WTC11 (cell line): ENCODE results near the gene PPP1R36. TPM values are rescaled to one million over a fixed set of nuclear protein-coding genes. Genes with fewer than 3 reads are reported as not detected.

ENCODE experiments used
- ATAC-seq: fragments of 200-7000 bp; cut with Tn5 transposase; 2 replicates; pipeline ENCODE4 v1.10.0; 2021; ENCODE audit warnings: mild to moderate bottlenecking, moderate library complexity
- Bru-seq: library from RNA; stranded (reverse); fragments of 400-500 nt; gene quantifications from one replicate; lab custom pipeline; 2021; lab: Mats Ljungman, UMichigan
- CTCF ChIA-PET: fragments of 300-600 bp; sonication (Branson Sonifier 250); formaldehyde crosslinking; loops from one replicate; lab custom pipeline; 2021; ENCODE audit warnings: antibody characterized with exemption; lab: Charles Lee
- POLR2A ChIA-PET: fragments of 350-600 bp; sonication (Branson Sonifier 250); formaldehyde crosslinking; loops from one replicate; lab custom pipeline; 2021; ENCODE audit warnings: antibody characterized with exemption; lab: Charles Lee
- DNase-seq: peaks from one replicate; pipeline ENCODE4 v3.0.0; 2021; ENCODE audit warnings: low spot score
- H3K27ac Mint-ChIP-seq: 2 replicates; pipeline ENCODE4 v1.8.0; 2021; ENCODE audit warnings: mixed read lengths
- H3K27me3 Mint-ChIP-seq: 2 replicates; pipeline ENCODE4 v1.8.0; 2021; ENCODE audit warnings: low read depth, mild to moderate bottlenecking, moderate library complexity, mixed read lengths
- H3K36me3 Mint-ChIP-seq: 2 replicates; pipeline ENCODE4 v1.8.0; 2021; ENCODE audit warnings: mixed read lengths
- H3K4me1 Mint-ChIP-seq: 2 replicates; pipeline ENCODE4 v1.8.0; 2022; ENCODE audit warnings: mixed read lengths
- H3K4me3 Mint-ChIP-seq: 2 replicates; pipeline ENCODE4 v1.8.0; 2021; ENCODE audit warnings: mild to moderate bottlenecking, moderate library complexity, mixed read lengths
- H3K9me3 Mint-ChIP-seq: 2 replicates; pipeline ENCODE4 v1.8.0; 2021; ENCODE audit warnings: mixed read lengths
- CREB1 ChIP-seq: sonication (generic); formaldehyde crosslinking; IDR thresholded peaks from 2 replicates; pipeline ENCODE4 v1.8.0; 2023; ENCODE audit warnings: mild to moderate bottlenecking, missing genetic modification reagents
- CREM ChIP-seq: sonication (generic); formaldehyde crosslinking; IDR thresholded peaks from 2 replicates; pipeline ENCODE4 v1.8.1; 2022; ENCODE audit warnings: mild to moderate bottlenecking, missing genetic modification reagents, moderate library complexity
- E2F5 ChIP-seq: sonication (generic); formaldehyde crosslinking; IDR thresholded peaks from 2 replicates; pipeline ENCODE4 v1.8.1; 2022; ENCODE audit warnings: mild to moderate bottlenecking, moderate library complexity, missing genetic modification reagents
- ELF4 ChIP-seq: sonication (generic); formaldehyde crosslinking; IDR thresholded peaks from 2 replicates; pipeline ENCODE4 v1.8.1; 2022; ENCODE audit warnings: low read depth, mild to moderate bottlenecking, moderate library complexity, missing genetic modification reagents
- ERG ChIP-seq: fragments of 250-450 bp; sonication (Bioruptor Pico); IDR thresholded peaks from 2 replicates; pipeline ENCODE4 v1.8.0; 2021; ENCODE audit warnings: mild to moderate bottlenecking
- ETV6 ChIP-seq: sonication (generic); formaldehyde crosslinking; IDR thresholded peaks from 2 replicates; pipeline ENCODE4 v1.8.1; 2022; ENCODE audit warnings: mild to moderate bottlenecking, missing genetic modification reagents
- FOXJ3 ChIP-seq: sonication (generic); formaldehyde crosslinking; IDR thresholded peaks from 2 replicates; pipeline ENCODE4 v1.9.0; 2021; ENCODE audit warnings: missing genetic modification reagents, mild to moderate bottlenecking, borderline replicate concordance
- GTF2I ChIP-seq: fragments of 250-450 bp; sonication (Bioruptor Pico); conservative IDR thresholded peaks from 2 replicates; pipeline ENCODE4 v1.4.0; 2021; ENCODE audit warnings: mild to moderate bottlenecking
- HMGXB4 ChIP-seq: sonication (generic); formaldehyde crosslinking; IDR thresholded peaks from 2 replicates; pipeline ENCODE4 v1.8.1; 2023; ENCODE audit warnings: mild to moderate bottlenecking, moderate library complexity, missing genetic modification reagents
- IRF2 ChIP-seq: sonication (generic); formaldehyde crosslinking; IDR thresholded peaks from 2 replicates; pipeline ENCODE4 v1.8.0; 2022; ENCODE audit warnings: low read depth, missing genetic modification reagents, borderline replicate concordance
- PRDM15 ChIP-seq: sonication (generic); formaldehyde crosslinking; IDR thresholded peaks from 2 replicates; pipeline ENCODE4 v1.8.0; 2022; ENCODE audit warnings: missing genetic modification reagents
- PRRX2 ChIP-seq: fragments of 250-450 bp; sonication (Bioruptor Pico); IDR thresholded peaks from 2 replicates; pipeline ENCODE4 v1.8.0; 2021; ENCODE audit warnings: mild to moderate bottlenecking
- TP53 ChIP-seq: sonication (generic); formaldehyde crosslinking; IDR thresholded peaks from 2 replicates; pipeline ENCODE4 v1.8.1; 2023; ENCODE audit warnings: mild to moderate bottlenecking, missing genetic modification reagents
- ZNF423 ChIP-seq: fragments of 250-450 bp; sonication (Bioruptor Pico); IDR thresholded peaks from 2 replicates; pipeline ENCODE4 v2.1.2; 2022; ENCODE audit warnings: mild to moderate bottlenecking, moderate library complexity
- long read RNA-seq, 3 experiments: library from RNA in 1 of 3; library from capped mRNA in 1 of 3; library from polyadenylated mRNA in 1 of 3; unstranded in 2 of 3; stranded (forward) in 1 of 3; transcript quantifications; one replicate each; pipeline ENCODE4 v2.0.0, GENCODE V29; 2021
- total RNA-seq: library from RNA; stranded (reverse); gene quantifications from 3 replicates; pipeline ENCODE4 v1.2.3, GENCODE V29; 2021
- TF ChIP-seq, protein P1 (sequence below): sonication (generic); formaldehyde crosslinking; IDR thresholded peaks from 2 replicates; pipeline ENCODE4 v1.8.0; 2022; ENCODE audit warnings: mild to moderate bottlenecking, missing genetic modification reagents
- TF ChIP-seq, protein P2 (sequence below): sonication (generic); formaldehyde crosslinking; IDR thresholded peaks from 2 replicates; pipeline ENCODE4 v1.8.1; 2022; ENCODE audit warnings: missing genetic modification reagents, borderline replicate concordance
- TF ChIP-seq, protein P3 (sequence below): sonication (generic); formaldehyde crosslinking; IDR thresholded peaks from 2 replicates; pipeline ENCODE4 v1.8.1; 2023; ENCODE audit warnings: mild to moderate bottlenecking, missing genetic modification reagents
- TF ChIP-seq, protein P4 (sequence below): sonication (generic); formaldehyde crosslinking; IDR thresholded peaks from 2 replicates; pipeline ENCODE4 v1.8.1; 2023; ENCODE audit warnings: mild to moderate bottlenecking, missing genetic modification reagents

PPP1R36 gene, protein sequence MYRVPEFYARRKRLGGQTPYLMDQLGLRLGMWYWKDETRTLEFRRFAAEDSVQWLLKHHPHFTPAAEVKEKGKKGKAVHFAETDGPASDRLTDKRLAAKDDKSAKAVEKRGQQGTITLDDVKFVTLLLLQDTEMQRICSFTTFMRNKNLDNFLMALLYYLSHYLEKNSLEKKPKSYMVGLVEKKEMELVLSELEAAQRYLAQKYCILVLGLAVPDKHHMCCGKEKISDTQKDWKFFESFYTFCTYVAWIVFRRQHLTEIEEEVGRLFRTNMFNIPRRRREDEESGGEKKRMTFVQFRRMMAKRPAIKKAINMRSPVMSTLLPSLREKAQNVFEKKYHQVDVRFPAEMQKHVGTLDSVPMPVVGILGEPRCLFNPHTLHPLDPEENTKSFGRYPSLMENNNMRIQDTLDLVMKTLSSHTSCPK
- total RNA-seq = 0.55 to 0.70 TPM (median 0.64 TPM) in 3 replicates
- Bru-seq, nascent RNA = percentile 26 among the genes with signal in this experiment
- long read RNA-seq, experiment 1, partial matches to known transcripts = 0 of 2 reads
- long read RNA-seq, experiment 1, other reads (novel, unspliced or antisense) = 2 of 2 reads
- long read RNA-seq, experiment 2, partial matches to known transcripts = 0 of 1 reads
- long read RNA-seq, experiment 2, other reads (novel, unspliced or antisense) = 0 of 1 reads
- long read RNA-seq, experiment 3, partial matches to known transcripts = 0 of 2 reads
- long read RNA-seq, experiment 3, other reads (novel, unspliced or antisense) = 1 of 2 reads

DNA sequence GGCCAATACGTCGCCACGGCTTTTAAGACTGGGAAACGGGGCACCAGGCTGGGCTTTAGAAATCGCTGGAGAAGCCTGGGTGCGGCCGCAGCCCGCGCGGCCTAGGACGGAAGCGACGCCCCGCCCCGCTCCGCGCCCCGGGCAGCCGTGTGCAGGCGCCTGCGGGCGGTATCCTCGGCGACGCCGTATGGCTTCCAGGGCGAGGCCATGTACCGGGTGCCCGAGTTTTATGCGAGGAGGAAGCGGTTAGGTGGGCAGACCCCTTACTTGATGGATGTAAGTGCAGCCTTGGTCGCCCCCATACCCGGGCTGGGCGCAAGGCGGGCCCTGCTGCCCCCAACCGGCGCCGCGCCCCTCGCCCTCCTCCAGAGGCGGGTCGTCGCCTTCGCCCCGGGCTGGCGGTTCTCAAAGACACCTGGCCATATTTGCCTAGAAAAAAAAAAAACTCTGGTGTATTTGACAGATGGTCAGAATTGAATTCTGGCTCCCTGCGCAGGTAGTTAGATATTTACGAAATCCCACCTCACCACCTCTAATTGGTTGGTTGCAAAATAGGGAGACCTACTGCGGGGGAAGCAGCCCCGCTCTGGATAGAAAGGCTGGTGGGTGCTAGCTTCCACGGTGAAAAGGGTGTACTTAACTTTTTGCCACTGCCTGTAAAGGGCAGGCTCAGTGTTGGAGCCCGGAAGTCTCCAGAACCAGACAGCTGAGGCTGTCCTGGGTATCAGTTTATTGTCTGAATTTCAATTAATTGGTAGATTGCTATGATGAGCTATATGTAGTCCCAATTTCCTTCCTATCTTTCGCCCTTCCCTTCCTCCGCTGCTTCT lies at the start of gene PPP1R36:
PPP1R36 (plus strand) TSS at position 171 of the 830 bp plus-strand sequence; CDS start at position 208, 37 bp downstream.
- Mint-ChIP-seq H3K9me3 (no peaks in the 10 kb centered on the region), H3K27me3 (peaks cover 31% of the 10 kb centered on the region), H3K27ac (no peak within 1 kb of the TSS), H3K36me3 (no peaks in the 10 kb centered on the region; the same call in 1 of the 2 replicates), H3K4me1 (peaks cover 28% of the 10 kb centered on the region), H3K4me3 (peak within 1 kb of the TSS; percentile 62)
- peak; percentile 40 for DNase-seq
- POLR2A ChIA-PET = interaction anchor here (1.0 kb wide), 1 partner anchor 10 kb away, joined by 3 read pairs; the partner anchor contains the start of gene HSPA2
- CTCF ChIA-PET = interaction anchor here (0.8 to 1.8 kb wide), 2 partner anchors 10 to 86 kb away, joined by 6 to 7 read pairs; partner anchors contain the start of gene HSPA2
- ATAC-seq = peak; percentile 89
- TF ChIP-seq CREB1 (no peak), ERG (CRISPR knock-in tag) (no peak), TP53 (CRISPR knock-in tag) (peak; percentile 81; the same call in 1 of the 2 replicates), E2F5 (CRISPR knock-in tag) (peak; percentile 54; the same call in 1 of the 2 replicates), PRRX2 (CRISPR knock-in tag) (no peak), PRDM15 (CRISPR knock-in tag) (0 out of 2 replicates have a peak, but pooled peaks have one; percentile 12), FOXJ3 (no peak), ELF4 (CRISPR knock-in tag) (no peak), ETV6 (CRISPR knock-in tag) (no peak), GTF2I (CRISPR knock-in tag) (no peak), CREM (CRISPR knock-in tag) (peak; percentile 44; the same call in 1 of the 2 replicates), IRF2 (CRISPR knock-in tag) (no peak), HMGXB4 (CRISPR knock-in tag) (peak; percentile 67; the same call in 1 of the 2 replicates), ZNF423 (CRISPR knock-in tag) (0 out of 2 replicates have a peak, but pooled peaks have one; percentile 44)
- TF ChIP-seq, protein P1, sequence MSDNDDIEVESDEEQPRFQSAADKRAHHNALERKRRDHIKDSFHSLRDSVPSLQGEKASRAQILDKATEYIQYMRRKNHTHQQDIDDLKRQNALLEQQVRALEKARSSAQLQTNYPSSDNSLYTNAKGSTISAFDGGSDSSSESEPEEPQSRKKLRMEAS = peak; percentile 88
- TF ChIP-seq, protein P2, sequence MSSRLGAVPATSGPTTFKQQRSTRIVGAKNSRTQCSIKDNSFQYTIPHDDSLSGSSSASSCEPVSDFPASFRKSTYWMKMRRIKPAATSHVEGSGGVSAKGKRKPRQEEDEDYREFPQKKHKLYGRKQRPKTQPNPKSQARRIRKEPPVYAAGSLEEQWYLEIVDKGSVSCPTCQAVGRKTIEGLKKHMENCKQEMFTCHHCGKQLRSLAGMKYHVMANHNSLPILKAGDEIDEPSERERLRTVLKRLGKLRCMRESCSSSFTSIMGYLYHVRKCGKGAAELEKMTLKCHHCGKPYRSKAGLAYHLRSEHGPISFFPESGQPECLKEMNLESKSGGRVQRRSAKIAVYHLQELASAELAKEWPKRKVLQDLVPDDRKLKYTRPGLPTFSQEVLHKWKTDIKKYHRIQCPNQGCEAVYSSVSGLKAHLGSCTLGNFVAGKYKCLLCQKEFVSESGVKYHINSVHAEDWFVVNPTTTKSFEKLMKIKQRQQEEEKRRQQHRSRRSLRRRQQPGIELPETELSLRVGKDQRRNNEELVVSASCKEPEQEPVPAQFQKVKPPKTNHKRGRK = no peak
- TF ChIP-seq, protein P3, sequence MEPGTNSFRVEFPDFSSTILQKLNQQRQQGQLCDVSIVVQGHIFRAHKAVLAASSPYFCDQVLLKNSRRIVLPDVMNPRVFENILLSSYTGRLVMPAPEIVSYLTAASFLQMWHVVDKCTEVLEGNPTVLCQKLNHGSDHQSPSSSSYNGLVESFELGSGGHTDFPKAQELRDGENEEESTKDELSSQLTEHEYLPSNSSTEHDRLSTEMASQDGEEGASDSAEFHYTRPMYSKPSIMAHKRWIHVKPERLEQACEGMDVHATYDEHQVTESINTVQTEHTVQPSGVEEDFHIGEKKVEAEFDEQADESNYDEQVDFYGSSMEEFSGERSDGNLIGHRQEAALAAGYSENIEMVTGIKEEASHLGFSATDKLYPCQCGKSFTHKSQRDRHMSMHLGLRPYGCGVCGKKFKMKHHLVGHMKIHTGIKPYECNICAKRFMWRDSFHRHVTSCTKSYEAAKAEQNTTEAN = no peak
- TF ChIP-seq, protein P4, sequence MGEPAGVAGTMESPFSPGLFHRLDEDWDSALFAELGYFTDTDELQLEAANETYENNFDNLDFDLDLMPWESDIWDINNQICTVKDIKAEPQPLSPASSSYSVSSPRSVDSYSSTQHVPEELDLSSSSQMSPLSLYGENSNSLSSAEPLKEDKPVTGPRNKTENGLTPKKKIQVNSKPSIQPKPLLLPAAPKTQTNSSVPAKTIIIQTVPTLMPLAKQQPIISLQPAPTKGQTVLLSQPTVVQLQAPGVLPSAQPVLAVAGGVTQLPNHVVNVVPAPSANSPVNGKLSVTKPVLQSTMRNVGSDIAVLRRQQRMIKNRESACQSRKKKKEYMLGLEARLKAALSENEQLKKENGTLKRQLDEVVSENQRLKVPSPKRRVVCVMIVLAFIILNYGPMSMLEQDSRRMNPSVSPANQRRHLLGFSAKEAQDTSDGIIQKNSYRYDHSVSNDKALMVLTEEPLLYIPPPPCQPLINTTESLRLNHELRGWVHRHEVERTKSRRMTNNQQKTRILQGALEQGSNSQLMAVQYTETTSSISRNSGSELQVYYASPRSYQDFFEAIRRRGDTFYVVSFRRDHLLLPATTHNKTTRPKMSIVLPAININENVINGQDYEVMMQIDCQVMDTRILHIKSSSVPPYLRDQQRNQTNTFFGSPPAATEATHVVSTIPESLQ (CRISPR knock-in tag) = no peak
